Measurements from ENCODE around the gene PLA2G4A. TPM values are rescaled to one million over a fixed set of nuclear protein-coding genes. Genes with fewer than 3 reads are reported as not detected.

The PLA2G4A gene
- polyA plus RNA-seq, 1 experiment: 0.48 TPM

- Histone ChIP-seq H3K4me3 (ENCODE audit: low read depth, low read length) (no peak overlapping the region), H3K36me3 (ENCODE audit: control insufficient read depth, insufficient read depth, low read length) (no peaks in the 10 kb centered on the region), H3K27me3 (ENCODE audit: control insufficient read depth, insufficient read depth, low read length) (no peaks in the 10 kb centered on the region)
- DNase-seq (ENCODE audit: low read depth): no peak
- POLR2A ChIA-PET: no interaction called here
- CTCF ChIA-PET: interaction anchor here (1.3 kb wide), 1 partner anchor 8 kb away, joined by 3 read pairs; no protein-coding TSS in a partner anchor
- no peak for TF ChIP-seq CTCF (IDR thresholded peaks at IDR 0.05; ENCODE audit: insufficient read depth, low read depth, low read length)
These were observed 137.7 kb downstream of the PLA2G4A start for GRCh38 chr1:186966456-186966855.

GRCh38 chr1:186967656-186968394, 139.1 kb downstream of the PLA2G4A start:
- no peak for DNase-seq (ENCODE audit: low read depth)
- no peaks in the 10 kb centered on the region for H3K27me3 ChIP-seq (ENCODE audit: control insufficient read depth, insufficient read depth, low read length)
- no peak overlapping the region for H3K4me3 ChIP-seq (ENCODE audit: low read depth, low read length)
- ChIA-PET POLR2A (no interaction called here), CTCF (no interaction called here)
- no peaks in the 10 kb centered on the region for H3K36me3 ChIP-seq (ENCODE audit: control insufficient read depth, insufficient read depth, low read length)
- TF ChIP-seq CTCF (IDR thresholded peaks at IDR 0.05; ENCODE audit: insufficient read depth, low read depth, low read length): no peak

- CTCF ChIA-PET: interaction anchor here (0.9 to 1.8 kb wide), 3 partner anchors 58 to 495 kb away, joined by 3 to 6 read pairs (median 3); partner anchors contain the start of gene PTGS2
These were observed 146.0 kb downstream of the PLA2G4A start for GRCh38 chr1:186974774-186975181.

GRCh38 chr1:186975220-186975619, 146.5 kb downstream of the PLA2G4A start:
- Histone ChIP-seq H3K36me3 (ENCODE audit: control insufficient read depth, insufficient read depth, low read length) (no peaks in the 10 kb centered on the region), H3K4me3 (ENCODE audit: low read depth, low read length) (no peak overlapping the region), H3K27me3 (ENCODE audit: control insufficient read depth, insufficient read depth, low read length) (no peaks in the 10 kb centered on the region)
- no peak for DNase-seq (ENCODE audit: low read depth)
- ChIA-PET POLR2A (no interaction called here), CTCF (interaction anchor here (0.9 to 1.8 kb wide), 4 partner anchors 35 to 495 kb away, joined by 3 to 6 read pairs (median 3); partner anchors contain the start of gene PTGS2)
- no peak for TF ChIP-seq CTCF (IDR thresholded peaks at IDR 0.05; ENCODE audit: insufficient read depth, low read depth, low read length)

More at GRCh38 chr1:186974774-186975181, 146.0 kb downstream of the PLA2G4A start:
- Histone ChIP-seq H3K4me3 (ENCODE audit: low read depth, low read length) (no peak overlapping the region), H3K36me3 (ENCODE audit: control insufficient read depth, insufficient read depth, low read length) (no peaks in the 10 kb centered on the region), H3K27me3 (ENCODE audit: control insufficient read depth, insufficient read depth, low read length) (no peaks in the 10 kb centered on the region)
- POLR2A ChIA-PET: no interaction called here
- TF ChIP-seq CTCF (IDR thresholded peaks at IDR 0.05; ENCODE audit: insufficient read depth, low read depth, low read length): no peak
- DNase-seq (ENCODE audit: low read depth): peak; percentile 99

- Histone ChIP-seq H3K4me3 (ENCODE audit: low read depth, low read length) (no peak overlapping the region), H3K27me3 (ENCODE audit: control insufficient read depth, insufficient read depth, low read length) (no peaks in the 10 kb centered on the region), H3K36me3 (ENCODE audit: control insufficient read depth, insufficient read depth, low read length) (no peaks in the 10 kb centered on the region)
- TF ChIP-seq CTCF (IDR thresholded peaks at IDR 0.05; ENCODE audit: insufficient read depth, low read depth, low read length): no peak
- no peak for DNase-seq (ENCODE audit: low read depth)
- ChIA-PET CTCF (interaction anchor here (0.7 to 2.3 kb wide), 4 partner anchors 8 to 573 kb away, joined by 3 to 7 read pairs (median 5); no protein-coding TSS in a partner anchor), POLR2A (no interaction called here)
These were observed 148.0 kb downstream of the PLA2G4A start for GRCh38 chr1:186976700-186977099.
